ENCODE results near the gene TULP1.
A peak's percentile ranks its signal among the peaks of the same experiment; 100 is the strongest.

TULP1 gene

DNA sequence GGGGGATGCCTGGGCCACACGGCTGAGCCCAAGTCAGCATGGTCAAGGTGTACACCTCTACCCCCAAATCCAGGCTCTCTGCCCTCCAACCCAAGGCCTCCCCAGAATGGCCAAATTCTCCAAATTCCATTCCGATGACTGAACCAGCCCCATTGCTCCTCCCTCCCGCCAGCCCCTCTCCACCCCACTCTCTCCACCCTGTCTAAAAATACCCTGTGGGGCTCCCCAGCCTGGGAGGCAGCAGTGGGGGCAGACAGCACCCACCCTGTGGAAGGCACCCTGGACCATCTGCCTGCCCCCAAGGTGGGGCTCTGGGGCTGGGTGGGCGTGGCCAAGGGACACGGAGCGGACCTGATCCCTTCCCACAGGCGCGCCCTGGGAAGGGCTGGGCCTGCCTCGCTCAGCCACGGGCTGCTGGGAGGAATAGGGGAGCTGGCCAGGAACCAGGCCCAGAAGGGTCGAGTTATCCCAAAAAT is 27.3 kb downstream of the TULP1 start:
- Histone ChIP-seq H3K27me3 (ENCODE audit: control insufficient read depth, insufficient read depth, low read length) (no peaks in the 10 kb centered on the region), H3K36me3 (ENCODE audit: control insufficient read depth, insufficient read depth, low read length) (no peaks in the 10 kb centered on the region), H3K4me3 (ENCODE audit: low read length) (peak overlapping the region; percentile 4), H3K4me1 (ENCODE audit: control insufficient read depth, insufficient read depth, low read length) (peaks cover 40% of the 10 kb centered on the region), H3K9ac (ENCODE audit: low read length) (peak overlapping the region; percentile 80), H3K9me3 (ENCODE audit: control insufficient read depth, low read length) (no peaks in the 10 kb centered on the region)

GRCh38 chr6:35484921-35485392 is 27.7 kb downstream of the TULP1 start:
- Histone ChIP-seq H3K9ac (ENCODE audit: low read length) (peak overlapping the region; percentile 80), H3K9me3 (ENCODE audit: control insufficient read depth, low read length) (no peaks in the 10 kb centered on the region), H3K27me3 (ENCODE audit: control insufficient read depth, insufficient read depth, low read length) (no peaks in the 10 kb centered on the region), H3K4me3 (ENCODE audit: low read length) (no peak overlapping the region), H3K4me1 (ENCODE audit: control insufficient read depth, insufficient read depth, low read length) (peaks cover 37% of the 10 kb centered on the region), H3K36me3 (ENCODE audit: control insufficient read depth, insufficient read depth, low read length) (no peaks in the 10 kb centered on the region)

DNA sequence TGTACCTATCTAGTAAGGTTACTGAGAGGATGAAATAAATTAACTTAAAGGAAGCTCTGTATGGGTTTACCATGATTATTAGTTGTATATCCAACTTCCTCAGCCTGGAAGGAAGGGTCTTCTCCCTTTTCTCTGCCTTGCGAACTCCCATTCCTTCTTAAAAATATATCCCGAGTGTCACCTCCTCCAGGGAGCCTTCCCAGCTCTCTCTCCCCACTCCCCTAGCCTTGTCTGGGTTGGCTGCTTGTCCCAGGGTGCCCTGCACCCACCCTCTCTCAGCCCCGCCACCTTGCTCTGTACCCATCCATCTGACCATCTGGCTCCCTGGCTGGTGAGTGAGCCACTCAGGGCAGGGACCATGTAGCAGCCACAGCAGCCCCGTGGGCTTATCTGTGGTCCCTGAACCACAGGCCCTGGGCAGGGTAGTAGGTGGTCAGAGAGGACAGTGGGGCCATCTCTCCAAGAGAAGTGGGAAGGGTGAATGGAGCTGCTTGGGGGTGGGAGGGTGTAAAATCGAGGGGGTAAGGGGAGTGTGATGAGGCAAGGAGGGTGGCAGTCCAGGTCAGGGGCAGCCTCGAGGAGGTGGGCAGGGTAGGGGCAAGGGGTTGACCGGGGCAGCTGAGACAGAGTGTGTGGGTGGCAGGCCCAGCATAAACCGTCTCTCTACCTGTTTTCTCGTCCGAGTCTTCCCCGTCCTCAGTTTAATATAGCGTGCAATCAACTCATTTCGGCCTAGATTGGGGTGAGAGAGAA is 28.6 kb downstream of the TULP1 start:
- Histone ChIP-seq H3K36me3 (ENCODE audit: control insufficient read depth, insufficient read depth, low read length) (no peaks in the 10 kb centered on the region), H3K9ac (ENCODE audit: low read length) (peak overlapping the region; percentile 3)

DNA sequence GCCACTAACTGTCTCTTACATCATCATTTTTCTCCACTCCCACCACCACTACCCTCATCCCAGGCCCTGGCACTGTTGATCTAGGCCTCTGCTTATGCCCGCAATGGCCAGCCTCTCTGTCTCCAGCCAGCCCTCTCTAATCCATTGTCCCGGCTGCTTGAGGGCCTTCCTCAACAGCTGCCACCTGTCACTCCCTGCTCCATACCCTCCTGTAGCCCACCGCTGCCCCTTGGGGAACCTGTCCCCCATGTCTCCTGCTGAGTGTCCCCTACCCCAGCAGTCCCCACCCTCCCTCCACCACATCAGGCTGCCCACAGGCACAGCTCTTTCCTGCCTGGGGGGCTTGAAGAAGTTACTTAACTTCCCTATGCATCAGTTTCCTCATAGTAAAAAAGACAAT is 29.2 kb downstream of the TULP1 start:
- Histone ChIP-seq H3K4me3 (ENCODE audit: low read length) (no peak overlapping the region), H3K9me3 (ENCODE audit: control insufficient read depth, low read length) (no peaks in the 10 kb centered on the region), H3K27me3 (ENCODE audit: control insufficient read depth, insufficient read depth, low read length) (no peaks in the 10 kb centered on the region), H3K4me1 (ENCODE audit: control insufficient read depth, insufficient read depth, low read length) (peaks cover 37% of the 10 kb centered on the region), H3K36me3 (ENCODE audit: control insufficient read depth, insufficient read depth, low read length) (no peaks in the 10 kb centered on the region), H3K9ac (ENCODE audit: low read length) (no peak overlapping the region)

More for the DNA sequence above, 28.6 kb downstream of the TULP1 start:
- H3K27me3 ChIP-seq (ENCODE audit: control insufficient read depth, insufficient read depth, low read length) = no peaks in the 10 kb centered on the region
- H3K4me3 ChIP-seq (ENCODE audit: low read length) = no peak overlapping the region
- H3K4me1 ChIP-seq (ENCODE audit: control insufficient read depth, insufficient read depth, low read length) = peaks cover 37% of the 10 kb centered on the region
- H3K9me3 ChIP-seq (ENCODE audit: control insufficient read depth, low read length) = no peaks in the 10 kb centered on the region

DNA sequence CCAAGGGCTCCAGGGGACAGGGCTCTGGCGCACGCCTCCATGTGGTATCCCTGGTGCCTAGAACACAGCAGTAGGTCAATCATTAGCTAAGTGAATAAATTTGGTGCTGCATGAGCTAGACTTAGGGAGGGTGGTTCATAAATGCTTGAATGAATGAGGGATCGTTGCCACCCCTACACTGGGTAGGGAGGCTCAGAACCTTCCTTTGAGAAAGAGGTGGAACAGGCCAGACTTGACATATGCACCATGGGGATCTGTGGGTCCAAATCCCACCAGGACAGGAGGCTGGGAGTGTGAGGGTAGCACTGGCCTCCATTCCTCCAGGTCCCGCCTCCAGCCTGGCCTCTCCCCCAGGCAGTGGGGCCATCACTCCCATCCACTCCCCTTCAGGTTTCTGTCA is 29.6 kb downstream of the TULP1 start:
- H3K27me3 ChIP-seq (ENCODE audit: control insufficient read depth, insufficient read depth, low read length) = no peaks in the 10 kb centered on the region
- H3K36me3 ChIP-seq (ENCODE audit: control insufficient read depth, insufficient read depth, low read length) = no peaks in the 10 kb centered on the region
- H3K9me3 ChIP-seq (ENCODE audit: control insufficient read depth, low read length) = no peaks in the 10 kb centered on the region
- H3K4me1 ChIP-seq (ENCODE audit: control insufficient read depth, insufficient read depth, low read length) = peaks cover 33% of the 10 kb centered on the region
- H3K4me3 ChIP-seq (ENCODE audit: low read length) = no peak overlapping the region
- no peak overlapping the region for H3K9ac ChIP-seq (ENCODE audit: low read length)

- Histone ChIP-seq H3K4me3 (ENCODE audit: low read length) (no peak overlapping the region), H3K27me3 (ENCODE audit: control insufficient read depth, insufficient read depth, low read length) (no peaks in the 10 kb centered on the region), H3K4me1 (ENCODE audit: control insufficient read depth, insufficient read depth, low read length) (peaks cover 16% of the 10 kb centered on the region), H3K36me3 (ENCODE audit: control insufficient read depth, insufficient read depth, low read length) (no peaks in the 10 kb centered on the region), H3K9ac (ENCODE audit: low read length) (no peak overlapping the region), H3K9me3 (ENCODE audit: control insufficient read depth, low read length) (no peaks in the 10 kb centered on the region)
Measured at GRCh38 chr6:35481226-35481625, 31.5 kb downstream of the TULP1 start.

GRCh38 chr6:35480176-35480575 is 32.5 kb downstream of the TULP1 start:
- Histone ChIP-seq H3K4me1 (ENCODE audit: control insufficient read depth, insufficient read depth, low read length) (peaks cover 5% of the 10 kb centered on the region), H3K4me3 (ENCODE audit: low read length) (no peak overlapping the region), H3K9ac (ENCODE audit: low read length) (no peak overlapping the region), H3K27me3 (ENCODE audit: control insufficient read depth, insufficient read depth, low read length) (no peaks in the 10 kb centered on the region), H3K9me3 (ENCODE audit: control insufficient read depth, low read length) (no peaks in the 10 kb centered on the region), H3K36me3 (ENCODE audit: control insufficient read depth, insufficient read depth, low read length) (no peaks in the 10 kb centered on the region)

- no peaks in the 10 kb centered on the region for H3K4me1 ChIP-seq (ENCODE audit: control insufficient read depth, insufficient read depth, low read length)
- no peaks in the 10 kb centered on the region for H3K9me3 ChIP-seq (ENCODE audit: control insufficient read depth, low read length)
- H3K9ac ChIP-seq (ENCODE audit: low read length) = no peak overlapping the region
- no peak overlapping the region for H3K4me3 ChIP-seq (ENCODE audit: low read length)
- no peaks in the 10 kb centered on the region for H3K36me3 ChIP-seq (ENCODE audit: control insufficient read depth, insufficient read depth, low read length)
- H3K27me3 ChIP-seq (ENCODE audit: control insufficient read depth, insufficient read depth, low read length) = no peaks in the 10 kb centered on the region
Measured at GRCh38 chr6:35478259-35478658, 34.4 kb downstream of the TULP1 start.

DNA sequence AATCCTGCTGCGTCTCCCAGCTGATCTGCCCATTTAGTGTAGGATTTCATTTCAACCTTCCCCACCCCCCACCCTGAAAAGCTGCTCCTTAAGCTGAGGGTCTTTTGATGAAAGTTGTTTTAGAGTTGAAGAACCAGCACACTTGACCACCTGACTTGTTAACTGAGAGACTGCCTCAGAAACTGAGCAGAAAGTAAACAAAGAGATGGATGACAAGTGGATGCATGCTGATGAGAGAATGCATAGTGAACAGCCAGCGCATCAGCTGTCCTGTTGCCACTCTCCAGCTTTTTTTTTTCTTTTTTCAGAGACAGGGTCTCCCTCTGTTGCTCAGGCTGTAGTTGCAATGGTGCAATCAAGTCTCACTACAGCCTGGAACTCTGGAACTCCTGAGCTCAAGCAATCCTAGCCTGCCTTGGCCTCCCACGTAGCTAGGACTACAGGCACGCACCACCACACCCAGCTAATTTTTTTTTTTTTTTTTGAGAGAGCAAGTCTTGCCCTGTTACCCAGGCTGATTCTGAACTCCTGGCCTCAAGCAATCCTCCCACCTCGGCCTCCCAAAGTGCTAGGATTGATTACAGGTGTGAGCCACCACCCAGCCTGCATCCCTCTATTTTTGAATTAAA is 35.0 kb downstream of the TULP1 start:
- no peaks in the 10 kb centered on the region for H3K36me3 ChIP-seq (ENCODE audit: control insufficient read depth, insufficient read depth, low read length)

DNA sequence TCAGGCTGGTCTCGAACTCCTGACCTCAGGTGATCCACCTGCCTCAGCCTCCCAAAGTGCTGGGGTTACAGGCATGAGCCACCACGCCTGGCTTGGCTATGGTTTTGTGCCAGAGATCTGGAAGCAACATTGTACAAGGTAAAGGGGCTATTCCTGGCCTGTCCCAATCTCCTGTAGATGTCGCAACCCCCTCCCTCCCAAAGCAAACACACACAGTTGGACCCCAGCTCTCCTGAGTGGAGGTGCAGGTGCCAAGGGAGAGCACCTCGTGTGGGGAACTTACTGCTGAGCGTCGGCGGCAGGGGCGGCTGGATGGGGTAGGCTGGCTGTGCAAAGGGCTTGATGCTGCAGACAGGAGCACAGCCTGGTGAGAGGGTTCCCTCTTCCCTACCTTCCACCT is 35.7 kb downstream of the TULP1 start:
- peaks cover 5% of the 10 kb centered on the region for H3K36me3 ChIP-seq (ENCODE audit: control insufficient read depth, insufficient read depth, low read length)
- H3K27me3 ChIP-seq (ENCODE audit: control insufficient read depth, insufficient read depth, low read length) = no peaks in the 10 kb centered on the region

More for the DNA sequence above, 35.0 kb downstream of the TULP1 start:
- H3K27me3 ChIP-seq (ENCODE audit: control insufficient read depth, insufficient read depth, low read length) = no peaks in the 10 kb centered on the region
- no peaks in the 10 kb centered on the region for H3K9me3 ChIP-seq (ENCODE audit: control insufficient read depth, low read length)
- H3K4me1 ChIP-seq (ENCODE audit: control insufficient read depth, insufficient read depth, low read length) = no peaks in the 10 kb centered on the region
- no peak overlapping the region for H3K9ac ChIP-seq (ENCODE audit: low read length)
- H3K4me3 ChIP-seq (ENCODE audit: low read length) = no peak overlapping the region

GRCh38 chr6:35476004-35476403 is 36.7 kb downstream of the TULP1 start:
- Histone ChIP-seq H3K9ac (ENCODE audit: low read length) (no peak overlapping the region), H3K4me1 (ENCODE audit: control insufficient read depth, insufficient read depth, low read length) (peaks cover 7% of the 10 kb centered on the region), H3K36me3 (ENCODE audit: control insufficient read depth, insufficient read depth, low read length) (peaks cover 5% of the 10 kb centered on the region)

More for the DNA sequence above, 35.7 kb downstream of the TULP1 start:
- Histone ChIP-seq H3K4me3 (ENCODE audit: low read length) (no peak overlapping the region), H3K9me3 (ENCODE audit: control insufficient read depth, low read length) (no peaks in the 10 kb centered on the region), H3K9ac (ENCODE audit: low read length) (no peak overlapping the region), H3K4me1 (ENCODE audit: control insufficient read depth, insufficient read depth, low read length) (peaks cover 6% of the 10 kb centered on the region)

GRCh38 chr6:35475573-35475972 is 37.1 kb downstream of the TULP1 start:
- Histone ChIP-seq H3K27me3 (ENCODE audit: control insufficient read depth, insufficient read depth, low read length) (no peaks in the 10 kb centered on the region), H3K9ac (ENCODE audit: low read length) (no peak overlapping the region), H3K36me3 (ENCODE audit: control insufficient read depth, insufficient read depth, low read length) (peaks cover 5% of the 10 kb centered on the region), H3K9me3 (ENCODE audit: control insufficient read depth, low read length) (no peaks in the 10 kb centered on the region), H3K4me1 (ENCODE audit: control insufficient read depth, insufficient read depth, low read length) (peaks cover 12% of the 10 kb centered on the region), H3K4me3 (ENCODE audit: low read length) (no peak overlapping the region)

More at GRCh38 chr6:35476004-35476403, 36.7 kb downstream of the TULP1 start:
- H3K27me3 ChIP-seq (ENCODE audit: control insufficient read depth, insufficient read depth, low read length) = no peaks in the 10 kb centered on the region
- H3K4me3 ChIP-seq (ENCODE audit: low read length) = no peak overlapping the region
- H3K9me3 ChIP-seq (ENCODE audit: control insufficient read depth, low read length) = no peaks in the 10 kb centered on the region
